NCI-H345 (cell line): Measurements from ENCODE around the gene RAB33B.

Source experiments
- DNase-seq: peaks from one replicate; lab custom pipeline; 2025; lab: John Stamatoyannopoulos, UW

The RAB33B gene

GRCh38 chr4:139508581-139509237 lies 54.8 kb downstream of the RAB33B start:
- DNase-seq, result no peak

- no peak for DNase-seq
Observed at GRCh38 chr4:139509727-139510410, 55.9 kb downstream of the RAB33B start.

DNA sequence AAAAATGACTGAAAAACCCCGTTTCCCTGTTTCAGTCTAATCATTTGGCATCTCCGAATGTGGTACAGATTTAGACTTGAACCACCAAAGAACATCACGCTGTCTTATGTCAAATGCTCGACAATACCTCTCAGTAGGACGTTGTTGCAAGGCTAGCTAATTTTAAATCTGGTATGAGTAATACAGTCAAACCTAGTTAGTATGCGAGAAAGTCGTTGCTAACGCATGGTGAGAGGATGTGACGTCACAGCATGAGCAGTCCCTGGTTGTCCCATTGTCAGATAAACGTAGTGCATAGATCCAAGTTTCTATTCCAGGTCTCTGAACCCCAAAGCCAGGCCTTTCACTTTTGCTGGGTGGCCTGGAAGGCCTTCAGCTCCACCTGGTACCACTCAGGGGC lies 57.4 kb downstream of the RAB33B start:
- DNase-seq, result no peak

DNA sequence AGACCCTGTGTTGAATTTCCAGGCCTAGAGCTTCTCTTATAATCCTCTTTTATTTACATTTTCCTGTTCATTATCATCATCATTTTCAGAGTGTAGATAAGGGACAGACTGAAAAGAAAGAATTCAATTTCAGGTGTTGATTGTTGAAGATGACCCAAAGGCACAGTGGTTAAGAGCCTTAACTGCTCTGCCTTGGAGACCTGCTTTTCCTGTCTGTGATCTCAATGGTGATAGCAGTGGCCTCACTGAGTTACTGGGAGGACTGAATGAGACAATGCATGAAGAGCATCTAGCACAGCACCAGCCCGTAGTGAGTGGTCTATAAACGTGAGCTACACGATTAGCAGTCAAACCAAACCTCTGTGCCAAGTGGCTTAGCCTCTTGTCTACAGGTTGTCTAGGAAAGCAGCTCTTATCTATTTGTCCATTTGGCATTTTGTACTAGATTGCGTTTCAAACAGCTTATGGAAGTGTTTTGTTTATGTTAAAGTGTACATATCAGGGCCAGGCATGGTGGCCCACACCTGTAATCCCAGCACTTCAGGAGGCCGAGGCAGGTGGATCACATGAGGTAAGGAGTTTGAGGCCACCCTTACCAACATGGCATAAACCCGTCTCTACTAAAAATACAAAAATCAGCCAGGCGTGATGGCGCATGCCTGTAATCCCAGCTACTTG lies 60.6 kb downstream of the RAB33B start:
- no peak for DNase-seq

DNA sequence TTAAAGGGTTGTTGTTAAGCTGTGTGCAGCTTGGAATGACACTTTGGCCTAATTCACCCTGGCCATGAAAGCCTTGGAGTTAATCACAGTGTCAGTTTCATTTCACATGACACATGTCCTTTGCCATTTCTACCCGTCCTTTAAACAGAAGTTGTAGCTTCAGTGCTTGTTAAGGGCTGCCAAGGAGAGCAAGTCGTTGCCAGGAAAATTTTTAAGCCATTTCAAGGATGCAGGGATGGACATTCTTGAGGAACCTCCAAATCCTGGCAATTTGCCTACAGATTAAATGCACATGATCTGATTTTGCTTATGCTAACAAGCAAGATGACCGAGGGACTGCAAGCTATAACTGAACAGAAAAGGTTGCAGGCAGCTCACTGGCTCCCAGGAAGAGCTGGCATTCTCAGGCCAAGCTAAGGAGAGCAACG lies 61.6 kb downstream of the RAB33B start:
- no peak for DNase-seq

GRCh38 chr4:139521754-139522401 lies 68.0 kb downstream of the RAB33B start:
- DNase-seq, result no peak

DNA sequence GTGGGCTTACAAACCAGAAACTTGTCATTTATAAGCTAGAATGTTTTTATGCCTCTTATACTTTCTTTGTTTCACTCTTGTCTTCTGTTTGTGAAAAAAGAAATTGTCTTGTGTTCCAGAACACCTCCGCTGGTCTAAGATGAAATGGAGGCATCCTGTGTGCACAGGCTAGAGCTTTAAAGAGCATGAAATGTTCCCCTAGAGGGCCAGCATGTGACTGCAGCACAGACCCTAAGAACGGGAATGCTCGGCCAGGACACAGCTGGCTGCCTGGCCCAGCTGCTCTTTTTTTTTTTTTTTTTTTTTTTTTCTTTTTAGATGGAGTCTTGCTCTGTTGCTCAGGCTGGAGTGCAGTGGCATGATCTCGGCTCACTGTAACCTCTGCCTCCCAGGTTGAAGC lies 68.5 kb downstream of the RAB33B start:
- DNase-seq, result no peak

GRCh38 chr4:139523076-139523475 lies 69.2 kb downstream of the RAB33B start:
- no peak for DNase-seq

- no peak for DNase-seq
Observed at GRCh38 chr4:139524062-139524631, 70.2 kb downstream of the RAB33B start.

- no peak for DNase-seq
Observed at GRCh38 chr4:139525414-139525813, 71.5 kb downstream of the RAB33B start.
